ENCODE results near the gene PLXNA1.

DNA sequence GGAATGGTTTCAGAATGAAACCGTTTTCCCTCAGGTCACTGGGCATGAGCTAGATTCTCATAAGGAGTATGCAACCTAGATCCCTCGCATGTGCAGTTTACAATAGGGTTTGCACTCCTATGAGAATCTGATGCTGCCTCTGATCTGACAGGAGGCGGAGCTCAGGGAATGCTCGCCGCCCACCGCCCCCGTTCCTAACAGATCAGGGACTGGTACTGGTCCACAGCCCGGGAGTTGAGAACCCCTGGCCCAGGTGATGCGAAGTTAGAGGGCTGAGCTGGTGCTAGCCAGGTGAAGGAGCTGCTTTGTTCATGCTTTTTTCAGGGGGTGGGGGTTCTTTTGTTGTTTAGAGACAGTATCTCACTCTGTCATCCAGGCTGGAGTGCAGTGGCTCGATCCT is 15.5 kb upstream of the PLXNA1 start:
- TF ChIP-seq, protein P1, sequence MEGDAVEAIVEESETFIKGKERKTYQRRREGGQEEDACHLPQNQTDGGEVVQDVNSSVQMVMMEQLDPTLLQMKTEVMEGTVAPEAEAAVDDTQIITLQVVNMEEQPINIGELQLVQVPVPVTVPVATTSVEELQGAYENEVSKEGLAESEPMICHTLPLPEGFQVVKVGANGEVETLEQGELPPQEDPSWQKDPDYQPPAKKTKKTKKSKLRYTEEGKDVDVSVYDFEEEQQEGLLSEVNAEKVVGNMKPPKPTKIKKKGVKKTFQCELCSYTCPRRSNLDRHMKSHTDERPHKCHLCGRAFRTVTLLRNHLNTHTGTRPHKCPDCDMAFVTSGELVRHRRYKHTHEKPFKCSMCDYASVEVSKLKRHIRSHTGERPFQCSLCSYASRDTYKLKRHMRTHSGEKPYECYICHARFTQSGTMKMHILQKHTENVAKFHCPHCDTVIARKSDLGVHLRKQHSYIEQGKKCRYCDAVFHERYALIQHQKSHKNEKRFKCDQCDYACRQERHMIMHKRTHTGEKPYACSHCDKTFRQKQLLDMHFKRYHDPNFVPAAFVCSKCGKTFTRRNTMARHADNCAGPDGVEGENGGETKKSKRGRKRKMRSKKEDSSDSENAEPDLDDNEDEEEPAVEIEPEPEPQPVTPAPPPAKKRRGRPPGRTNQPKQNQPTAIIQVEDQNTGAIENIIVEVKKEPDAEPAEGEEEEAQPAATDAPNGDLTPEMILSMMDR (IDR thresholded peaks at IDR 0.05; ENCODE audit: insufficient read depth, low read length, poor library complexity, severe bottlenecking) = no peak
- no peak for TF ChIP-seq EZH2phosphoT487 (conservative IDR thresholded peaks at IDR 0.05; ENCODE audit: low read length)

All from SU-DHL-6 (cell line).